Lower leg skin (tissue), 3 donors: ENCODE data around the gene ALX3.

ENCODE experiments used
- POLR2A ChIP-seq, 2 donors: fragments of 450-650 bp; IDR thresholded peaks; one replicate each; pipeline ENCODE4 v1.6.1; 2016 to 2017; ENCODE audit warnings: antibody characterized with exemption in 2 of 2, mild to moderate bottlenecking in 1 of 2, moderate library complexity in 1 of 2
- TF ChIP-seq, protein P1 (sequence below), 3 donors: fragments of 450-650 bp; IDR thresholded peaks; one replicate each; pipeline ENCODE4 v1.5.1; 2016; ENCODE audit warnings: antibody characterized with exemption in 3 of 3, mild to moderate bottlenecking in 3 of 3, moderate library complexity in 2 of 3

DNA sequence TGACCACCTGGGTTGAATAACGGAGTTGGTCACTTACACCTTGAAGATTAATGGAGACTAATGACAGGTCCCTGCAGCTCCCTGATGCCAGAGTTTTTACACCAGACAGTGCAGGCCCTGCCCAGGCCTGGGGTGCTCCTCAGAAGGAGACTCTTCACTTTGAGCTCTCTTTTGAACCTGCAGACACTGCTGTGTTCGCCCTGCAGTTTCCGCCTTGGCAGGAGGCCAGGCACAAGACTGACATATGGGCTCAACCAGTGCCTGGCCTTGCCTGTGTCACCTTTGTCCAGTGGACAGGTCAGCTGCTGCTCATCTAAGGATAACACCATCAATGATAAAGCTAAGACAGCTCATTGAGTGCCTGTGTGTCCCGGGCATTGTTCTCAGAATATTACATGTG lies 30.8 kb downstream of the ALX3 start:
- TF ChIP-seq, protein P1, sequence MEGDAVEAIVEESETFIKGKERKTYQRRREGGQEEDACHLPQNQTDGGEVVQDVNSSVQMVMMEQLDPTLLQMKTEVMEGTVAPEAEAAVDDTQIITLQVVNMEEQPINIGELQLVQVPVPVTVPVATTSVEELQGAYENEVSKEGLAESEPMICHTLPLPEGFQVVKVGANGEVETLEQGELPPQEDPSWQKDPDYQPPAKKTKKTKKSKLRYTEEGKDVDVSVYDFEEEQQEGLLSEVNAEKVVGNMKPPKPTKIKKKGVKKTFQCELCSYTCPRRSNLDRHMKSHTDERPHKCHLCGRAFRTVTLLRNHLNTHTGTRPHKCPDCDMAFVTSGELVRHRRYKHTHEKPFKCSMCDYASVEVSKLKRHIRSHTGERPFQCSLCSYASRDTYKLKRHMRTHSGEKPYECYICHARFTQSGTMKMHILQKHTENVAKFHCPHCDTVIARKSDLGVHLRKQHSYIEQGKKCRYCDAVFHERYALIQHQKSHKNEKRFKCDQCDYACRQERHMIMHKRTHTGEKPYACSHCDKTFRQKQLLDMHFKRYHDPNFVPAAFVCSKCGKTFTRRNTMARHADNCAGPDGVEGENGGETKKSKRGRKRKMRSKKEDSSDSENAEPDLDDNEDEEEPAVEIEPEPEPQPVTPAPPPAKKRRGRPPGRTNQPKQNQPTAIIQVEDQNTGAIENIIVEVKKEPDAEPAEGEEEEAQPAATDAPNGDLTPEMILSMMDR (IDR thresholded peaks at IDR 0.05), result no peak
- TF ChIP-seq POLR2A (IDR thresholded peaks at IDR 0.05), result no peak
